RWPE2 (cell line): ENCODE measurements around the gene HK1.

Experiments used
- ATAC-seq: fragments of 200-7000 bp; cut with Tn5 transposase; 3 replicates; pipeline ENCODE4 v1.9.1; 2021; ENCODE audit warnings: low read depth
- DNase-seq: peaks from one replicate; pipeline ENCODE4 v3.0.0-alpha.2; 2020; ENCODE audit warnings: low spot score
- H3K27ac ChIP-seq: fragments of 450-650 bp; 2 replicates; pipeline ENCODE4 v1.5.1; 2017; ENCODE audit warnings: mild to moderate bottlenecking; ENCODE audit not compliant: poor library complexity, severe bottlenecking
- H3K27me3 ChIP-seq: fragments of 250-450 bp; sonication (Bioruptor Pico); 2 replicates; pipeline ENCODE4 v1.5.1; 2021; ENCODE audit warnings: mild to moderate bottlenecking, moderate library complexity; ENCODE audit not compliant: insufficient read depth, poor library complexity, severe bottlenecking
- H3K36me3 ChIP-seq: fragments of 250-450 bp; sonication (Bioruptor Pico); 2 replicates; pipeline ENCODE4 v1.5.1; 2020; ENCODE audit warnings: low read depth, mild to moderate bottlenecking, moderate library complexity
- H3K4me1 ChIP-seq: fragments of 250-450 bp; sonication (Bioruptor Pico); 2 replicates; pipeline ENCODE4 v1.5.1; 2021; ENCODE audit warnings: mild to moderate bottlenecking, moderate library complexity; ENCODE audit not compliant: insufficient read depth, poor library complexity, severe bottlenecking
- H3K4me3 ChIP-seq: fragments of 250-450 bp; sonication (Bioruptor Pico); 2 replicates; pipeline ENCODE4 v1.5.1; 2021; ENCODE audit warnings: mild to moderate bottlenecking, moderate library complexity; ENCODE audit not compliant: severe bottlenecking
- H3K9me3 ChIP-seq: fragments of 250-450 bp; sonication (Bioruptor Pico); 2 replicates; pipeline ENCODE4 v1.5.1; 2021; ENCODE audit warnings: mild to moderate bottlenecking, moderate library complexity; ENCODE audit not compliant: severe bottlenecking
- TF ChIP-seq, protein P1 (sequence below): fragments of 450-650 bp; IDR thresholded peaks from one replicate; pipeline ENCODE4 v1.5.1; 2017; ENCODE audit warnings: mild to moderate bottlenecking, moderate library complexity; ENCODE audit not compliant: poor library complexity, severe bottlenecking

The HK1 gene

GRCh38 chr10:69360485-69361302 is 82.4 kb downstream of the HK1 start:
- H3K4me1 ChIP-seq = peaks cover 52% of the 10 kb centered on the region
- no peaks in the 10 kb centered on the region for H3K27me3 ChIP-seq
- H3K27ac ChIP-seq = peak overlapping the region; percentile 69
- peaks cover 56% of the 10 kb centered on the region for H3K36me3 ChIP-seq
- DNase-seq (peak; percentile 81), ATAC-seq (peak; percentile 95)
- no peak overlapping the region for H3K4me3 ChIP-seq
- H3K9me3 ChIP-seq = no peaks in the 10 kb centered on the region
- TF ChIP-seq, protein P1, sequence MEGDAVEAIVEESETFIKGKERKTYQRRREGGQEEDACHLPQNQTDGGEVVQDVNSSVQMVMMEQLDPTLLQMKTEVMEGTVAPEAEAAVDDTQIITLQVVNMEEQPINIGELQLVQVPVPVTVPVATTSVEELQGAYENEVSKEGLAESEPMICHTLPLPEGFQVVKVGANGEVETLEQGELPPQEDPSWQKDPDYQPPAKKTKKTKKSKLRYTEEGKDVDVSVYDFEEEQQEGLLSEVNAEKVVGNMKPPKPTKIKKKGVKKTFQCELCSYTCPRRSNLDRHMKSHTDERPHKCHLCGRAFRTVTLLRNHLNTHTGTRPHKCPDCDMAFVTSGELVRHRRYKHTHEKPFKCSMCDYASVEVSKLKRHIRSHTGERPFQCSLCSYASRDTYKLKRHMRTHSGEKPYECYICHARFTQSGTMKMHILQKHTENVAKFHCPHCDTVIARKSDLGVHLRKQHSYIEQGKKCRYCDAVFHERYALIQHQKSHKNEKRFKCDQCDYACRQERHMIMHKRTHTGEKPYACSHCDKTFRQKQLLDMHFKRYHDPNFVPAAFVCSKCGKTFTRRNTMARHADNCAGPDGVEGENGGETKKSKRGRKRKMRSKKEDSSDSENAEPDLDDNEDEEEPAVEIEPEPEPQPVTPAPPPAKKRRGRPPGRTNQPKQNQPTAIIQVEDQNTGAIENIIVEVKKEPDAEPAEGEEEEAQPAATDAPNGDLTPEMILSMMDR = no peak

DNA sequence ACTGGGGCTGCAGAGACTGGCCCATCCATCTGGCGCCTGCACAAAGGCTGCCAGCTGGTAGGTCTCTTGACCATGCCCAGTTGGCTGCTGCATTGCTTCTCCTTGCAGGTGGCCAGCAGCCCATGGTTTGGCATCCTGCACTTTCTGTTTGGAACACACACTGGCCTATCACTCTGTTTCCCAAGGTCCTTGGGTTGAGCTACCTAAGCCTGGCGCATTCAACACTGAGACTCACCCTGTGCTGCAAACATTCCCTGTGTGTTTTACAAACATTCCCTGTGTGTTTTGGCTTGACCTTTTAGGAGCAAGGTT is 83.0 kb downstream of the HK1 start:
- peaks cover 58% of the 10 kb centered on the region for H3K36me3 ChIP-seq
- H3K27me3 ChIP-seq = no peaks in the 10 kb centered on the region
- peaks cover 52% of the 10 kb centered on the region for H3K4me1 ChIP-seq
- TF ChIP-seq, protein P1 = no peak
- H3K9me3 ChIP-seq = no peaks in the 10 kb centered on the region
- H3K27ac ChIP-seq = peak overlapping the region; percentile 69
- DNase-seq (no peak), ATAC-seq (no peak)
- H3K4me3 ChIP-seq = no peak overlapping the region

- no peak overlapping the region for H3K4me3 ChIP-seq
- ATAC-seq (peak; percentile 56), DNase-seq (no peak)
- no peaks in the 10 kb centered on the region for H3K27me3 ChIP-seq
- H3K36me3 ChIP-seq = peaks cover 71% of the 10 kb centered on the region
- H3K4me1 ChIP-seq = peaks cover 52% of the 10 kb centered on the region
- TF ChIP-seq, protein P1 = no peak
- peak overlapping the region; percentile 69 for H3K27ac ChIP-seq
- no peaks in the 10 kb centered on the region for H3K9me3 ChIP-seq
Observed at GRCh38 chr10:69362471-69362954, 84.2 kb downstream of the HK1 start.

- Histone ChIP-seq H3K36me3 (peaks cover 81% of the 10 kb centered on the region), H3K27ac (peak overlapping the region; percentile 69), H3K4me3 (no peak overlapping the region), H3K27me3 (no peaks in the 10 kb centered on the region), H3K4me1 (peaks cover 49% of the 10 kb centered on the region), H3K9me3 (no peaks in the 10 kb centered on the region)
- ATAC-seq = no peak
- TF ChIP-seq, protein P1 = no peak
- no peak for DNase-seq
Observed at GRCh38 chr10:69363666-69364065, 85.4 kb downstream of the HK1 start.
